ENCODE measurements around the gene TRIM2.

DNA sequence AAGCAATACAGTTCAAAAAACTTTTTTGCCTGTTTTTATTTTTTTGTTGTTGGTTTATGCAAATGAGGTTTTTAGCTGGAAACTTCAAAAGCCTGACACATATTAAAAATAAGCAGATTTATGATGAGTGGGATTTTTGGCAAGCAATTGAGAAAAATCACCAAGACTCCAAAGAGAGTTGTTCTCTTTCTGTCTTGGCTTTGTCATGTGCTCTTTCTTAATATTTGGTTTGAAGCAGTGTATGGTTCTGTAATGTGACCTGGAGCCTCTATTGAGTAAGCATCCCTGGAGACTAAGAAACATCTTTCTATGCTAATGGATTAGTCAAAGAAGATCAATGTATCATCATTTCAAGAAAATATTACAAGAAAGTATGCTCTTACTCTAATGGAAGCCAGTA, 11.7 kb downstream of the TRIM2 start:
- TF ChIP-seq, protein P1, sequence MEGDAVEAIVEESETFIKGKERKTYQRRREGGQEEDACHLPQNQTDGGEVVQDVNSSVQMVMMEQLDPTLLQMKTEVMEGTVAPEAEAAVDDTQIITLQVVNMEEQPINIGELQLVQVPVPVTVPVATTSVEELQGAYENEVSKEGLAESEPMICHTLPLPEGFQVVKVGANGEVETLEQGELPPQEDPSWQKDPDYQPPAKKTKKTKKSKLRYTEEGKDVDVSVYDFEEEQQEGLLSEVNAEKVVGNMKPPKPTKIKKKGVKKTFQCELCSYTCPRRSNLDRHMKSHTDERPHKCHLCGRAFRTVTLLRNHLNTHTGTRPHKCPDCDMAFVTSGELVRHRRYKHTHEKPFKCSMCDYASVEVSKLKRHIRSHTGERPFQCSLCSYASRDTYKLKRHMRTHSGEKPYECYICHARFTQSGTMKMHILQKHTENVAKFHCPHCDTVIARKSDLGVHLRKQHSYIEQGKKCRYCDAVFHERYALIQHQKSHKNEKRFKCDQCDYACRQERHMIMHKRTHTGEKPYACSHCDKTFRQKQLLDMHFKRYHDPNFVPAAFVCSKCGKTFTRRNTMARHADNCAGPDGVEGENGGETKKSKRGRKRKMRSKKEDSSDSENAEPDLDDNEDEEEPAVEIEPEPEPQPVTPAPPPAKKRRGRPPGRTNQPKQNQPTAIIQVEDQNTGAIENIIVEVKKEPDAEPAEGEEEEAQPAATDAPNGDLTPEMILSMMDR (IDR thresholded peaks at IDR 0.05) = no peak
- no peak for TF ChIP-seq POLR2A (IDR thresholded peaks at IDR 0.05)

Data from thyroid gland (tissue), 4 donors.